CD4-positive, alpha-beta T cell (primary cell): ENCODE results near the gene FSHR. TPM values are rescaled to one million over a fixed set of nuclear protein-coding genes. Genes with fewer than 3 reads are reported as not detected.

ENCODE experiments used
- ATAC-seq: fragments of 200-7000 bp; cut with Tn5 transposase; one replicate; pipeline ENCODE4 v1.10.0; 2022; ENCODE audit warnings: mild to moderate bottlenecking; ENCODE audit not compliant: poor library complexity
- CTCF ChIA-PET: fragments of 350-600 bp; sonication (Branson Sonifier 250); formaldehyde crosslinking; loops from one replicate; lab custom pipeline; 2021; ENCODE audit warnings: antibody characterized with exemption, inconsistent platforms; lab: Charles Lee
- POLR2A ChIA-PET: fragments of 350-600 bp; sonication (Branson Sonifier 250); formaldehyde crosslinking; loops from one replicate; lab custom pipeline; 2021; ENCODE audit warnings: antibody characterized with exemption, inconsistent platforms; lab: Charles Lee
- DNase-seq, 14 experiments: peaks; one replicate each; pipeline ENCODE4 v3.0.0-alpha.2; 2013 to 2020; ENCODE audit warnings: mixed read lengths in 2 of 14
- H3K27ac ChIP-seq, 2 donors: one replicate each; pipeline versions ENCODE4 v1.5.1 to v1.7.0; 2013; ENCODE audit warnings: low read length in 2 of 2, low read depth in 1 of 2, mild to moderate bottlenecking in 1 of 2
- H3K27me3 ChIP-seq, 2 experiments: 1 replicate in 1 of 2; 2 replicates in 1 of 2; pipeline versions ENCODE4 v1.6.1 to v1.7.0; 2013; ENCODE audit warnings: low read length in 2 of 2, control low read depth in 1 of 2, mild to moderate bottlenecking in 1 of 2, moderate library complexity in 1 of 2; ENCODE audit not compliant: insufficient read depth in 2 of 2, control insufficient read depth in 1 of 2
- H3K36me3 ChIP-seq: one replicate; pipeline ENCODE4 v1.6.1; 2013; ENCODE audit warnings: low read length, control low read depth; ENCODE audit not compliant: insufficient read depth
- H3K4me1 ChIP-seq: one replicate; pipeline ENCODE4 v1.6.1; 2013; ENCODE audit warnings: low read length, control low read depth; ENCODE audit not compliant: insufficient read depth
- H3K4me3 ChIP-seq: one replicate; pipeline ENCODE4 v1.5.1; 2013; ENCODE audit warnings: mild to moderate bottlenecking, low read length, moderate library complexity
- H3K9me3 ChIP-seq, 2 experiments: 1 replicate in 1 of 2; 2 replicates in 1 of 2; pipeline versions ENCODE4 v1.6.1 to v1.7.0; 2013; ENCODE audit warnings: low read length in 2 of 2, mild to moderate bottlenecking in 2 of 2, control low read depth in 1 of 2, moderate library complexity in 1 of 2; ENCODE audit not compliant: control insufficient read depth in 1 of 2, insufficient read depth in 1 of 2
- H3K27ac Mint-ChIP-seq: one replicate; pipeline ENCODE4 v1.8.0; 2020; ENCODE audit warnings: mixed read lengths
- H3K27me3 Mint-ChIP-seq: one replicate; pipeline ENCODE4 v1.8.0; 2021; ENCODE audit warnings: mixed read lengths
- H3K36me3 Mint-ChIP-seq: one replicate; pipeline ENCODE4 v1.8.0; 2021; ENCODE audit warnings: low read depth, mixed read lengths
- H3K4me1 Mint-ChIP-seq: one replicate; pipeline ENCODE4 v1.8.0; 2021; ENCODE audit warnings: low read depth, mixed read lengths
- H3K4me3 Mint-ChIP-seq: one replicate; pipeline ENCODE4 v1.8.0; 2020; ENCODE audit warnings: mild to moderate bottlenecking, mixed read lengths
- H3K9me3 Mint-ChIP-seq: one replicate; pipeline ENCODE4 v1.8.0; 2020; ENCODE audit warnings: mixed read lengths
- intact Hi-C, 2 experiments: fragments of 100-400 bp; cut with DNase I in 1 of 2; cut with micrococcal nuclease in 1 of 2; formaldehyde crosslinking; loops; one replicate each; pipeline versions ENCODE4 v1.15.1 to v1.9.0; 2023 to 2025; cut with DNase I, micrococcal nuclease
- total RNA-seq, 174 experiments: library from RNA in 2 of 174; stranded (reverse) in 2 of 174; gene quantifications; one replicate each; pipeline ENCODE4 v1.2.3 and lab custom pipeline; 2021 to 2026
- TF ChIP-seq, protein P1 (sequence below): fragments of 200-600 bp; IDR thresholded peaks from one replicate; pipeline ENCODE4 v1.8.0; 2022; ENCODE audit warnings: antibody characterized with exemption, mild to moderate bottlenecking

The FSHR gene
- total RNA-seq, 2 experiments from 2014 or later: not detected

DNA sequence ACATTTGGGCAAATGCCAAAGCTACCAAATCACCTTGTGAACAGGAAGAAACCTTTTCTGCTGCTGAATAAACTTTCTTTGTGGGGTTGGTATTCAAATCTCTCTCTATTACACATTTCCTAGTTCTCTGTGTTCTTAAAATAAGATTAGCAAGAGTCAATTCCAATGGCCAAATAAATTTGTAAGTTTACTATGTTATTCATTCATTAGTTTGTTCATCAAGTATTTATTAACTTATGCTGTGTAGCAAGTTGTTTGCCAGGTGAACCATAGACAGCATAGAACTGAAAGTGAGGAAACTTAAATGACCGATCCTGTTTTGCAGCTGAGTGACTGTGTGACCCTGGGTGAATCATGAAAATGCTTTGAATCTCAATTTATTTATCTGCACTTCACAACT lies 37.7 kb upstream of the FSHR start:
- intact Hi-C loops: no loop called here
- Mint-ChIP-seq H3K4me3 (no peak overlapping the region), H3K36me3 (no peaks in the 10 kb centered on the region), H3K4me1 (no peaks in the 10 kb centered on the region), H3K27me3 (no peaks in the 10 kb centered on the region), H3K9me3 (peaks cover 7% of the 10 kb centered on the region), H3K27ac (no peak overlapping the region)
- no peaks in the 10 kb centered on the region for H3K9me3 ChIP-seq
- no peaks in the 10 kb centered on the region for H3K4me1 ChIP-seq
- ChIA-PET CTCF (no interaction called here), POLR2A (no interaction called here)
- DNase-seq: no peak
- no peak for ATAC-seq
- H3K36me3 ChIP-seq: no peaks in the 10 kb centered on the region
- H3K27me3 ChIP-seq: no peaks in the 10 kb centered on the region
- H3K4me3 ChIP-seq: no peak overlapping the region
- TF ChIP-seq, protein P1, sequence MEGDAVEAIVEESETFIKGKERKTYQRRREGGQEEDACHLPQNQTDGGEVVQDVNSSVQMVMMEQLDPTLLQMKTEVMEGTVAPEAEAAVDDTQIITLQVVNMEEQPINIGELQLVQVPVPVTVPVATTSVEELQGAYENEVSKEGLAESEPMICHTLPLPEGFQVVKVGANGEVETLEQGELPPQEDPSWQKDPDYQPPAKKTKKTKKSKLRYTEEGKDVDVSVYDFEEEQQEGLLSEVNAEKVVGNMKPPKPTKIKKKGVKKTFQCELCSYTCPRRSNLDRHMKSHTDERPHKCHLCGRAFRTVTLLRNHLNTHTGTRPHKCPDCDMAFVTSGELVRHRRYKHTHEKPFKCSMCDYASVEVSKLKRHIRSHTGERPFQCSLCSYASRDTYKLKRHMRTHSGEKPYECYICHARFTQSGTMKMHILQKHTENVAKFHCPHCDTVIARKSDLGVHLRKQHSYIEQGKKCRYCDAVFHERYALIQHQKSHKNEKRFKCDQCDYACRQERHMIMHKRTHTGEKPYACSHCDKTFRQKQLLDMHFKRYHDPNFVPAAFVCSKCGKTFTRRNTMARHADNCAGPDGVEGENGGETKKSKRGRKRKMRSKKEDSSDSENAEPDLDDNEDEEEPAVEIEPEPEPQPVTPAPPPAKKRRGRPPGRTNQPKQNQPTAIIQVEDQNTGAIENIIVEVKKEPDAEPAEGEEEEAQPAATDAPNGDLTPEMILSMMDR: no peak
- no peak overlapping the region for H3K27ac ChIP-seq

DNA sequence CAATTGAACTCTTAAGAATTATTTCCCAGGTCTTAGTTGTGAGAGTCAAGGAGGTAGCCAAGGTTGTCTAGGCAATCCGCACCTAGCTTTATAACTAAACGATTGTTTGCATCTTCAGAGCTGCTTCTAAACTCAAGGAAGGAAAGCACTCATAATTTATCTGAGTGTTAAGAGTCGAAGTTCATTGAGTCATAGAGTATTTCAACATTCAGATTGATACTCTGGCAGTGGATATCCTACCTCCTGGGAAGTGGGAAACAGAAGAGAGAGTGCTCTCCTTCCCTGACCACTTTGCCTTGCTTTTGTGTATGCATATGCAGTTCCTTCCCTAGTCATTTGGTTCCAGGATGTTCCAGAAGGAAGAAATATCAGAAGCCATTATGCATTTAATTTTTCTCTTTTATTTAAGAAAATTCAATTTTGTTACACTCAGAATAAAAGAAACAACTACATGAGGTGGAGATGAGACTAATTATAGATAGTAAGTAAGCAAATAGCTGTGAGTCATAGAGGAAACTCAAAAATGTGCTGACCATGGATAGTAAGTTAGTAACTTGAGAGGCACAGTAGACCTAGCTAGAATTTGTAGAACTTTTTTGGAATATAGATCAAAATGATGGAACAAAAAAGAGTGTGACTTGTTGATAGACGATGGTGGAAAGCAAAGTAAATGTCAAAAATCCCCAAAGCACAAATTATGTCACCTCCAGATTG lies 35.4 kb upstream of the FSHR start:
- POLR2A ChIA-PET: no interaction called here
- Mint-ChIP-seq H3K27me3 (no peaks in the 10 kb centered on the region), H3K36me3 (no peaks in the 10 kb centered on the region), H3K4me1 (no peaks in the 10 kb centered on the region), H3K27ac (no peak overlapping the region), H3K9me3 (peaks cover 14% of the 10 kb centered on the region), H3K4me3 (no peak overlapping the region)
- DNase-seq (no peak), ATAC-seq (no peak)
- TF ChIP-seq, protein P1: no peak
- Histone ChIP-seq H3K9me3 (peaks cover 0 to 4% of the 10 kb centered on the region in 2 experiments), H3K27me3 (no peaks in the 10 kb centered on the region), H3K4me3 (no peak overlapping the region), H3K36me3 (no peaks in the 10 kb centered on the region), H3K27ac (no peak overlapping the region), H3K4me1 (no peaks in the 10 kb centered on the region)
- intact Hi-C loops: no loop called here
- CTCF ChIA-PET: no interaction called here

DNA sequence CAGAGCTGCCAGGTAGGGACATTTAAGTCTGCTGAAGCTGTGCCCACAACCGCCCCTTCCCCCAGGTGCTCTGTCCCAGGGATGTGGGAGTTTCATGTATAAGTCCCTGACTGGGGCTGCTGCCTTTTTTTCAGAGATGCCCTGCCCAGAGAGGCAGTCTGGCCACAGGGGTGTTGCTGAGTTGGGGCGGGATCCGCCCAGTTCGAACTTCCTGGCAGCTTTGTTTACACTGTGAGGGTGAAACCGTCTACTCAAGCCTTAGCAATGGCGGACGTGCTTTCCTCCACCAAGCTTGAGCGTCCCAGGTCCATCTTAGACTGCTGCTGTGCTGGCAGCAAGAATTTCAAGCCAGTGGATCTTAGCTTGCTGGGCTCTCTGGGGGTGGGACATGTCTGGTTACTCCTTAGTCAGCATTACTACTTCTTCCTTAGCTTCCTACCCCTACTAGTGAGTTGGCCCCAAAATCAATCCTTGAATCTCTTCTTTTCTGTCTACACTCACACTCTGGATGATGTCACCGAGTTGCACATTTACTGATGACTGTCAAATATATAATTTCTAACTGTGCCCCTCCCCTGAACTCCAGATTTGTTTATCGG lies 31.8 kb upstream of the FSHR start:
- Histone ChIP-seq H3K4me3 (no peak overlapping the region), H3K27ac (no peak overlapping the region), H3K36me3 (no peaks in the 10 kb centered on the region), H3K9me3 (peaks cover 0 to 4% of the 10 kb centered on the region in 2 experiments), H3K4me1 (no peaks in the 10 kb centered on the region), H3K27me3 (no peaks in the 10 kb centered on the region)
- Mint-ChIP-seq H3K4me1 (no peaks in the 10 kb centered on the region), H3K27ac (no peak overlapping the region), H3K4me3 (no peak overlapping the region), H3K27me3 (no peaks in the 10 kb centered on the region), H3K9me3 (peaks cover 22% of the 10 kb centered on the region), H3K36me3 (no peaks in the 10 kb centered on the region)
- ChIA-PET POLR2A (no interaction called here), CTCF (no interaction called here)
- ATAC-seq (no peak), DNase-seq (no peak)
- intact Hi-C loops: no loop called here
- TF ChIP-seq, protein P1: no peak
